Stimulated activated CD8-positive, alpha-beta memory T cell treated with anti-CD3 and anti-CD28 coated beads, Interleukin-7, amount 100 ng/mL, for 24 hours (primary cell): Measurements from ENCODE around the gene DGKB.

Experiments
- DNase-seq: peaks from one replicate; pipeline ENCODE4 v3.0.0-alpha.2; 2020; ENCODE audit warnings: low read depth

The DGKB gene

DNA sequence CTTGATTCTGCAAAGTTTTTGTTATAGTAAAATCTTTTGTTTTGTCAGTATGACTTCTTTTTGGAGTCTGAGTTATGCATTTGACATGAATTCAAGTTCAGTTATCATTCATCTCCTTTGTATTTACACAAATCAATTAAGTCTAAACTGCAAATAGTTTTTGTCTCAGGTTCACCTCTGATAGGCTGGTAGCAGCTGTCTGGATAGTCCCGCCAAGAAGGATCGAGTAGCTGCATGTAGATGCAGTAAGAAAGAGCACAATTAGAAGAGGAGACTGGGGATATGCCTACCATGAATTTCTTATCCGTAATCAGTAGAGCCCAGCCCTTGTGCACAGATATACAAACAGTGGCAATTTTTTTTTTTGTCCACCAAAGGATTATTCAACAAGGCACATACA lies 520.6 kb downstream of the DGKB start:
- no peak for DNase-seq

DNA sequence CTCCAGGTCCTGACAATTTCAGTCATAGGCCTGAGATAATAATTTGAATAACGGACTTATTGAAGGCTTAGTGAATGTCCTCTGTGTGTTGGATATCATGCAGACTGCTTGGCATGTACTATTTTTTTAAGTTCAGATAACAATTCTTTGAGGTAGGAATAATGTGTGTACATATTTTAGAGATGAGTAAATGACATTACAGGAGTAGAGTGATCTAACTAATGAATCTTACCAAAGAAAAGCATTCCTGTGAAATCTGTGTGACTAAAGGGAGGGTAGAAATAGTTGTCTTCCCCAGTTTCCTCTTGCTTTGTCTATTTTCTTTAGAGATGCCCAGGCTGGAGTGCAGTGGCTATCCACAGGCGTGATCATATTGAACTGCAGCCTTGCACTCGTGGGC lies 521.2 kb downstream of the DGKB start:
- no peak for DNase-seq

DNA sequence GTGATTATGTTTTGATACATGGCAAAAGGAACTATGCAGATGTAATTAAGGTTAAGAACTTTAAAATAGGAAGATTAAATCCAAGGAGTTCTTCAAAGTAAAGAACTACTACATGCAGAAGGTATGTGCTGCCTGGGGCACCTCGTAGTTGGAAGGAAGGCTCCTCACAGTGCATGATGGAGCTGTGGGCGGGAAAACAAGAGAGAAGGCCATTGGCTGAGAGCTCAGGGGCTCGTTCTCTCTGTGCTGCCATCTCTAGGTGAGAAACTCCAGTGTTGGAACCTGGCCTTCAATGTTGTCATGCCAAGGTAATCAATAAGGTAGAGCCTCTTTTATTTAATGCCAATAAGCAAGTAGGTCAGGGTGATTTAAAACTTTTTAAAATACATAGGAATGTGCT lies 521.7 kb downstream of the DGKB start:
- DNase-seq, result no peak

DNA sequence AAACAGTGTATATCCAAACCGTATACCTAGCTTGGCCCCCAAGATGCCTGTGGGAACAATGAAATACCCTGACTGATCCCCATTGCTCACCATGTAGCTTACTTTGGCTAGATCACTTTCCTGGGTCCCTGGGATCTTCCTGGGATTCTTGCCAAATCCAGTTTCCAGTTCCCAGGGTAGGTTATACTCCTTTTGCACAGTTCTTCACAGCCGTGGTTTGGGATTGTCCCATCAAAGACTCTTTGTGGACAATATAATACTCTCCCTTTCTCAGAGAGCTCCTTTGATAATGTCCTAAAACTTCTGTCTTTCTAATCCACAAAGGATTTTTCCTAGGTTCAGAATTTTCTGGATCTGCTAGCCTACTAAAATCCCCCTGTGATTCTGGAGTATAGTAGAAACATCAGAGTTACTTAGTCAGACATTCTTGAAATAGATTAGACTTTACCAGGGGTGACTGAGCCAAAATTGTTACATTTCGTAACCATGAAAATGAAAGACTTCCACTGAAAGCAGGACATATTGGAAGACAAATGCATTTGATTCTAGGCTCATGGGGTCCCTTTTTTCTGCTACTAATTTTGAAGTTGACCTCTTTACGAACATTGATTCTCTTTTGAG lies 524.8 kb downstream of the DGKB start:
- DNase-seq, result no peak

DNA sequence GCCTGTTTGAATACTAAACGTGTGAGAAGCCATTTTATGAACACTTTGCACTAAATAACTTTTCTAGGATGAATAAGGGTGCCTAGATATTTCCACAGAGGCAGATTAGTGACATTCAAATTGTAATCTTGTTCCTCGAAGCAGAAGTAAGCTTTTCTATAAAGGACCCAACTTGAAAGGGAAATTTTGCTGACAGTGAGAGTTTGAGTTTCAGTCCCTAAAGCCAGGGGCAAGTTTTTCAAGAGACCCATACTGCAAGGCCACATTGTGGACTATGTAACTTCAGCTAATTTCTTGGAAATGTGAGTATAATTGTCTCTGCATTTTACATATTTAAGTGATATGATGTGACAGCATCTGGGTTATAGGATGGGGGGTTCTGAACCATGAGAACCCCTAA lies 525.8 kb downstream of the DGKB start:
- DNase-seq, result no peak

DNA sequence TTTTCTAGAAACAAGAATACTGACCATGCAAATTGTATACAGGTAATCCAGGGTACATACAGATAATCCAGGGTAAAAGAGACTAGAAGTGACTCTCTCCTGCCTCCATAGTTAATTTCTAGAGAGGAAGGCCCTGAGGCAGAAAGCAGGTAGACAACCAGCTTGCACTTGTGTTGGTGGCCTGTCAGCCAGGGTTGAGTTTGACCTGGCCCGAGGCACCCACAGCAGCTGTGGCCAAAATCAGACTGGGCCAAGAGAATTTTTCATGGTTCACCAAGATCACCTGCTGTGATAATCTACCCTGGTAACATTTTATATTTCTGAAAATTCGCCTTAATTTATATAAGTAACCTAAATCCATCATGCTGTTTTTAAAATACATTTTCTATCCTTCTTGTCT lies 526.6 kb downstream of the DGKB start:
- no peak for DNase-seq

DNA sequence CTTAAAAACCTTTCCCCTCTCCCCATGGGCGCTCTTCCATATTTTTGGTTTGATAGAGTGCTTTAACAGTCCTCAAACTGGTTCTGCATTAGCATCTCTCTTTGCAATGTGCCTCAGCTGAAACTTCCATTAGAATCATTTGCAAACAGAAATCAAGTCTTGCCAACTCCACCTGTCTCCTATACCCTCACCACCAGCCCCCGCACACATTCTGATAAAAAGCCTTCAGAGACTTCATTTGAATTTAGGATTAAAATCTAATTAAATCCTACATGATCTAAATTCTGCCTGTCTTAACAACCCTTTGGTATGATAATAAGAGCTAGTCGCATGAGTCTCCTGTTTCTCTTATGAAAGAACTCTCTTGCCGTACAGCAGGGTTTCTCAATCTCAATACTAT lies 528.2 kb downstream of the DGKB start:
- no peak for DNase-seq

DNA sequence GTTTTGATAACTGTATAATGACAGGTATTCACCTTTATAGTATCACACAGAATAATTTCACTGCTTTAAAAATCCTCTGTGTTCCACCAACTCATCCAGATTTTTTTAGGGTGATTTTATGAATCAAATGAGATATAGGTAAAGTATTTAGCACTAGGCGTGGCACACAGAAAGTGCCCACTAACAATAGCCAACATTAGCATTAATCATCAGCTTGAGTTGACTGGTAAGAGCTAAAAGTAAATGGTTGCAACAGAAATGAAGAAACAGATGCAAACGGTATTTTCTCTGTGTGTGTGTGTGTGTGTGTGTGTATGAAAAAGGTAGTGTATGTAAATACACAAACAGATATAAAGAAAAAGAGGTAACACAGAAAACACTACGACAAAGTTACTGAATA lies 534.3 kb downstream of the DGKB start:
- no peak for DNase-seq

DNA sequence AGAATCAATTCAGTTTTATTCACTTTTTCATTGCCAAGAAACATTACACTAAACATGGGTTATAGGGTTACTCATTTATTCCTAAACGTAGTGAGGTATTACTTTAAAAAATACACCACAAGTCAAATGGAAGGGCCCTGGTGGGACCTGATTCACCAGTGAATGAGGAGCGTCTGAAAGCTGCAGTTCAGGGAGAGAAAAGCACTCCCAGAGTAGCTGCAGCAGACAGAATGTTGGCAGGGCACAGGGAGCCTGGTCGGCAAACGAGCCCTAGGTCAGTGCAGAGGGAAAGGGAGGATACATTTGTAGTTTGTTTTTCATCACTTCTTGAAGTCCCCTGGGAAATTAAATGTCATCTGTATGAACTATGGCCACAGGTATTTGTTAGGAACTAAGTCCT lies 551.4 kb downstream of the DGKB start:
- no peak for DNase-seq

DNA sequence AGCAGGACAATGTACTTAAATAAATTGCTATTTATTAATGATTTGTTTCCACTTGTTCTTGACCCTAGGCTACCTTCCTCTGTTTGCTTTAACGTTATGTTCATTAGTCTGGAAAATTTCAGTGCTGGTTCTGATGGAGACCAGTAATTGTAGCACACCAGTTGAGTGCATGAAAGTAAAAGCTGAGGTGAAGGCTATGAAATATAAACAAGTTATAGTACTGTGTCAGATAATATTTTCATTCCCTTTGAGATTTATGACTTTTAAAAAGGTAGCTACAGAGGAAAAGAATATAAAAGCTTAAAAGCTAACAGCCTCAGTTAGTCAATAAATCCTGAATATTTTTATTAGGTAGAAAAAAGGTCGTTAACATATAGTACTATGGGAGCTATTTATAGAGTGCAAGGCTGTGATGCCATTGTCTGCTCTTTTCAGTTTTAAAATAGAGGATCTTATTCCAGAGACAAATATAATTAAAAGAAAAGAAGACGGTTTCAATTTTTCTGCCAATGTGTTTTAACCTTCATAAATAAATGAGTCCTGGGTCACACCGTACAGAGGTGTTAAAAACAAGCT lies 561.3 kb downstream of the DGKB start:
- no peak for DNase-seq

DNA sequence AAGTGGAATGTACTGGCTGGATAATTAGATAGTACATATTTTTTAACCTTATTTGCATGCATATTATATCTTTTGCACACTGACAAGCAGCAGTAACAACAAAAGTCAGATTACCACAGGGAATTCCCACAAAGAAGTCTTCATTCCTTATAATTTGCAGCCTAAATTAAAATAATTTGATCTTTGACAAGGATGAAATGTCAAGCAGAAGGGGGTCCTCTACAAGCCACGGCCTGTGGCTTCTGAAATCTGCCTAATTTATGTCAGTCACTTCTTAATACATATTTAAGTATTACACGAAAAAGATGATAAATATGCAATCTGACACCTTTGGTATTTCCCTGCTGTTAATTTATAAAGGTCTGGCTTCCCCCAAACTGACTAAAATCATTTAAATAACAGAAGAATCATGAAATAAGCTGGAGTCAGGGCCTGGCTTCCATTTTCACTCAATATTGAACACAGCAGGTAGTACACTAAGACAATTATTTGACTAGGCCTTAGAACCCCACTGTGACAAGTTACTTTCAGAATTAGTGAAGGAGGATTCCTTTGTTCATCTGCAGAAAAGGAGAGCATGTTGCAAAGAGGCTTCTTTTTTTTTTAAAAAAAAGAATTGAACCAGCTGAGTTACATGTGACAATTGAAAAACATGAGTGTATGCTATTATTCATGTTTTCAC lies 562.0 kb downstream of the DGKB start:
- DNase-seq, result no peak

DNA sequence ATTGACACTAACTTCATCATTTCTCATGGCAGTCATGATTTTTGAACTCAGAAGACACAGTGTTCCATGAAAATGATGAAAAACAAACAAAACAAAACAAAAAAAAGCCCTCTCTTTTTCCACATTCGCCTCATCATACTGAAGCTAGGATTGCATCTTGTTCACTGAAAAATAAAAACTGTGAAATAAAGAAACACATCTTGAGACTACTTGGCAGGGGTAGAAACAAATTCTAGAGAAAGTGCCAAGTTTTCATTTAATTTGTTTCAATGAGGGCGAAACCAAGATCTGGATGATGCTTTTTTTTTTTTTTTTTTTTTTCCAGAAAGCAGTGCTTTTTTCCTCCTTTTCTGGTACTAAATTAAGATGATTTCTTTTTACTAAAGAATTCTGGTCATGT lies 562.7 kb downstream of the DGKB start:
- no peak for DNase-seq

DNA sequence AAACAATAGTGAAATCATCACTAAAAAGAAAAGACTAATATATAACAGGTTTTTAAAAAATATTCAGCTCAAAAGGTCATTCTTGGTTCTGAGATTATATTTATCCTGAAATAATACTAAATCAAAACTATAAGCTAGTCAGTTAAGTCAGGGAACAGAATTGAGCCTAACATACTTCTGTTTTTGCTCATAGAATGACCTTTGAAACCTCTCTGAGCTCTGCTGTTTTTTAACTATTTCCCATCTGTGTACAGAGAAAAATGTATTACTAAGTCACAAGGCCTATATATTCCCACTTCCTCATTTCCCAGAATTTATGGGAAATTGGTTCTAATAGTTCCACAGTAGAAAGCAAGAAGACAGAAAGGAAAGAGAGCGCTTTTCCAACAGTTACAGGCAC lies 566.3 kb downstream of the DGKB start:
- no peak for DNase-seq

DNA sequence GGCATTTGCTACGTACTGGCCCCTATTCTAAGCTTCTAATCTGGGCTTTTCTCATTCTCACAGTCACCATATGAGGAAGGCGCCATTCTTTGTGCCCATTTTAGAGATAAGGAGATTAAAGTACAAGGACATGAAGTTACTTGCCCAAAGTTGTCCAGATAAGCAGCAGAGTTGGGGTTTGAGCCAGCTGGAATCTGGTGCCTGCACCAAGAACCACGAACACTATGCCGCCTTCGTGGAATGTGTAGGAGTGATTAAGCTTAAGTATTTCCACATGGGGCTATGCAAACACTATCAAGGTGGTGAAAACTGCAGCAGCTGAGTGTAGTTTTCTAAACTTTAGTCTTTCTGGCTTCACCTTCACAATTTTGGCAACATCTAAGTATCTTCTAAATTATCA lies 570.4 kb downstream of the DGKB start:
- DNase-seq, result no peak

DNA sequence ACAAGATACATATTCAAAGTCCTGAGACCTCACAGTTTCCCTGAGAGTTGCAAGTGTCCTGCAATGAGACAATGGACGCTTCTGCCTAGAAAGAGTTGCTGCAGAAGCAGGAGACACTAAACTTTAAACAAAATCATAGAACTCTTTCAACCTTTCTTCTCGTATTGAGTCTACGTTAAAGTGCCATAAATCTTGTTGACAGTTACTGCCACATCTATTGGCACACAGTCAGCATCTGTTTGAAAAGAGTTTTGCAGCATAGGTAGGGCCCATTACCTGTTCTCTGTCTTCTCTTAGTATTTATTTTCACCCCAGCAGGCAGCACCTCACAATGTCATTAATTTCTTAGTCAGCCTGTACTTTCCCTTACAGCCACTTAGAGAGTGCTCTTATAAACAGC lies 577.8 kb downstream of the DGKB start:
- no peak for DNase-seq

DNA sequence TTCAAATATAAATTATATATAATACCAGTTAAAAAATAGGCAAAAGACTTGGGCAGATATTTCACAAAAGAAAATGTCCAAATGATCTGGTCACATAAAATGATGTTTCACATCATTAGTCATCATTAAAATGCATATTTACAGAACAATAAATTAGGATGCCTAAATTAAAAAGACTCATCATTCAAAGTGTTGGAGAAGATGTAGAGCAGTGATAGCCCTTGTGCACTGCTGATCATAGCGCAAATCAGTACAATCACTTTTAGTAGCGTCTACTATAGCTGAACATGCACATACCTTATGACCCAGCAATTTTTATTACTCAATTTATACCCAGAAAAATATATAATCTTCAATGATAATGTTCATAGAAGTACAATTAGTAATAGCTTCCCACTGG lies 579.8 kb downstream of the DGKB start:
- DNase-seq, result no peak

DNA sequence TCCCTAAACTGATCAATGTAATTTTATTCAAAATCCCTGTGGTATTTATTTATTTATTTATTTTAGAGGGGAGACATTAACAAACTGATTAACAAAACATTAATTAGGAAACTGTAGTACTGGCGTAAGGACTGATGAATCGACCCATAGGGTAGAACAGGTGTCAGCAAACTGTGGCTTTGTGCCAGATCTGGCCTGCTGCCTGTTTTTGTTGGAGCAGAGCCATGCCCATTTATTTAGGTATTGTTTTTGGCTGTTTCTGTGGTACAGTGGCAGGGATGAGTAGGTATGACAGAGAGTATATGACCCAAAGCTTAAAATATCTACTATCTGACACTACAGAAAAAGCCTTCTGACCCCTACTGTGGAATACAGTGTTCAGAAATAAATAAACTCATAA lies 580.6 kb downstream of the DGKB start:
- no peak for DNase-seq

DNA sequence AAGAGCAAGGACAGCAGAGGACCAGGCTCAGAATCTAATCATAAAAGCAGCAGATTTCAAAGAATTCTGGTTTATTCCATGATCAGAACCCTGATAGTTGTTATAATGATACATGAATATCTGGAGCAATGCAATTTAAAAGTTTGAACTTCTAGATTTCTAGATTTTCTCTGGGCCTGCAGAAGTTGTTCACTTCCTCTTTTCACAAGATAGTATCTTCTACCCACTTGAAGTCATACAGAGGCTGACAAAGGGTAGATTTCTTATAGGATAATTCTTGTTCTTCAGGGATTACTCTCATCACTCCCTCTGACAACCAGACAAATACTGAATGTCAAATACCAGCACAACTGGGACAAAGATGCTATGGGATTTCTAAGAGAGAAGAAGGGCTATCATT lies 593.1 kb downstream of the DGKB start:
- DNase-seq, result no peak

DNA sequence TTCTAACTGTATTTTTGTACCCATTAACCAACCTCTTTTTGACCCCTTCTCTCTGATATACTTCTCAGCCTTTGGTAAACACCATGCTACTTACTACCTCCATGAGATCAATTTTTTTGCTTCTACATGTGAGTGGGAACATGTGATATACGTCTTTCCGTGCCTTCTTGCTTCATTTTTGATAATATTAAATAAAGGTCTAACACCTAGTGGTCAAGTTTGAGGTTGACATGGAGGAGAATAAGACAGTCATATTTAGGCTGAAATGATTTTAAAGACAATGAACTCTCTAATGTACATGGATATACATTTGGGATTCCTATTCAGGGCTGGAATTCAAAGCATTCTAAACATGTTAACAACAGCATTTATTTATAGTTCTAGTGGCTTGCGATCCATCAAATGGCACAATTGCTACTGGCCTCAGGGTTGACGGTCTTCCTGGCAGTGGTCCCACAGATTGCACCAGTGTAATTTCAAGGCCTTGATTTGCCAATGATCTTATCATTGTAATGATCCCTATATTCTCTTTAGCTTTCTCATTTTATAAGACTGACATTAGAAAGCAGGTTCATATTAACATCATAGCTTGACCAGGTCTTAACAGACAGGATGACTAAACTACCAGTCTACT lies 597.2 kb downstream of the DGKB start:
- no peak for DNase-seq

DNA sequence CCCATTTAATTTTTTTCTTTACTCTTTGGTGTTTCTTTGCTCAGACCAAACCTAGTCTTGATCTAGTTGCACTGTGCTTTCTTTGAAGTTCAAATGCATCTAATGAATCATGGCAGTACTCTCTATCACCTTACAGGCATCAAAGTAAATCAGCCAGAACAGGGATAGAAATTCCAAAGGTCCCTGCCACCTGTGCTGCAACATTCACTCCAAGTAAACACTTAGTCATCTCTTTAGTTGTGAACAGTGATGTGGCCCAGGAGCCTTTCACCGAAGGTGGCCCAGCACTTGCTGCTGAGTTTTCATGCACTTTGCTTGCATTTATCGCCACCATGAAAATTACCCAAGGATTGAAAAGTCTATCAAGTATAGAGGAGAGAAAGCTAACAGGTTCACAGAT lies 599.0 kb downstream of the DGKB start:
- no peak for DNase-seq

DNA sequence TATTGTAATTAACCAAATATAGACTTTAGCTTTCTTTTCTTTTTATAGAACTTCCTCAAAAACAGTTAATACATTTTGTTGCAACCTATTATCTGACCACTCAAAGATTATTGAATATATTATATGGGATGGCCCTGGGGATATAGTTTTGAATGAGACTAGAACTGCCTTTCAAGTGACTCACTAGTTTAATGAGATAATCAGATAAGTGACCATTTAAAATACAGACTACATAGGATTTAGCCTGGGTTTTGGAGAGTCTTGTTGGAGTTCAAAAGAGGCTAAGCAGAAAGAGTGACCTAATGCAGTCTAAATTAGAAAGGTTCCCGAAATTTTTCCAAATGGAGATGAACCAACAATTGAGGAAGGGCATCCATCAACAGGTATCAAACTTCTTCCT lies 607.9 kb downstream of the DGKB start:
- no peak for DNase-seq

DNA sequence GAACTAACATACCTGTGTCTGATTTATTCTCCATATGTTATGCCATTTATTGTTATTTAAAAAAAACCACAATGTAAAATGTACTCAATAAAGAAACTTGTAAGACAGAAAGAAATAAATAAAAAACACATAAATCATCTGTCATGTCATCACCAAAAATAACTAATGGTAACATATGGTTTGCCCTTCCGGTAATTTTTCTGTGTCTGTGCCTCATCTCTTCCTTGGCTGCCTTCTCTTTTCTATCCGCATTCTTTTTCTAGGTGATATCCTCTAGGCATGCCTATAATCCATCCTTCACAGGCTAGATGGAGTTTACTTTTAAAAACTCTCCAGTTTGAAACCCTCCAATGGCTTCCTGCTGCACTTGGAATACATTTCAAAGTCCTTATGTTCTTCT lies 609.1 kb downstream of the DGKB start:
- DNase-seq, result no peak

DNA sequence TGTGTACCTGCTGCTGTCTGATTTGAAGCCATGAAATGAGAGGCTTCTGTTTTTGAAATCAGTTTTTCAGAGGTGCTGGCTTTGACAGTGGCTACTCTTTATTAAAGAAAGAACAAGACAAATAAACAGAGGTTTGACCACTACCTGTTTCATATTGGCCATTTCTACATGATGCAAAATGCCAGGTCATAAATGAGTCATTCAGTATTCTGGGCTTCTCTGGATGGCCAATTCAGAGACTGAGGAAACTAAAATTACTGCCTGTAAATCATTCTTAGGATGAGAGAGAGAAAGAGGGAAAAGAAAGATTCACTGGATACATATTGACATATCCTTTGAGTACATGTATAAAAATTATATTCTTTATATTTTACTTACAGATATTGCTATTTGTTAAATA lies 609.8 kb downstream of the DGKB start:
- no peak for DNase-seq

DNA sequence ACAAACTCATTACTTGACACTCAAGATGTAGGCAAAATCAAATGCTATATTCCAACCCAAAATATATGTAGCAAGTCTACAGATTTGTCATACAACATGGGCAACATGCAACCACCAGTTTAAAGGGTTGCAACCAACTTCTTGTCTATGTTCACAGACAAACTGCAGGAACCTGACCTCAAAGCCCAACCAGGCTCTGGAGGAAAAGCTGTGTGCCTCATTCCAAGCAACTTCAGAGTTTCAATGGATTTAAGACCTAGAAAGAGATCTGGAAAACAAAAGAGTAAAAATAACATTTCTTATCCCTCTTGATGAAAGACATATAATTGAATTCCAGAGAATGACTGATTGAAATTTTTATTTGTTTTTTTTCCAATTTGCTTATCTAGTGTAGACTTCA lies 612.6 kb downstream of the DGKB start:
- no peak for DNase-seq
